K562 (cell line): ENCODE data around the gene REEP3. TPM values are rescaled to one million over a fixed set of nuclear protein-coding genes. Genes with fewer than 3 reads are reported as not detected.

ENCODE experiments used
- ATAC-seq: fragments of 200-7000 bp; cut with Tn5 transposase; 3 replicates; pipeline ENCODE4 v1.9.1; 2020; ENCODE audit warnings: moderate library complexity
- BruUV-seq: library from RNA; stranded (reverse); fragments of 400-500 nt; replicated peaks from 2 replicates; lab custom pipeline; 2021; lab: Mats Ljungman, UMichigan
- CTCF ChIA-PET: fragments of 300-600 bp; formaldehyde crosslinking; extraction: SDS; loops from one replicate; lab custom pipeline; 2021; ENCODE audit warnings: low intra/inter-chr PET ratio; lab: Yijun Ruan, JAX
- POLR2A ChIA-PET: fragments of 300-600, 350-650 bp; sonication (Branson Sonifier 250); formaldehyde crosslinking; extraction: SDS; loops from one replicate; lab custom pipeline; 2021; ENCODE audit warnings: antibody characterized with exemption, inconsistent platforms; lab: Yijun Ruan, JAX
- DNase-seq, 4 experiments: peaks; one replicate each; pipeline versions ENCODE4 v3.0.0 to v3.0.0-alpha.2; 2011 to 2018; ENCODE audit warnings: low spot score in 3 of 4, mixed read lengths in 3 of 4; ENCODE audit errors: extremely low read depth in 1 of 4
- FAIRE-seq: peaks from 2 replicates; lab custom pipeline; 2011; peaks lifted over from hg19 to GRCh38; lab: Jason Lieb, UNC
- H2AFZ ChIP-seq: 2 replicates; pipeline ENCODE4 v1.6.0; 2011; ENCODE audit warnings: low read depth, low read length, control low read depth, inconsistent platforms
- H3K27ac ChIP-seq: fragments of 200-600 bp; 3 replicates; pipeline ENCODE4 v1.8.0; 2011; ENCODE audit warnings: low read depth, mild to moderate bottlenecking, control low read depth, inconsistent platforms, low read length, moderate library complexity, mixed read lengths; ENCODE audit errors: extremely low read depth
- H3K27me3 ChIP-seq, 2 experiments: fragments of 300-600 bp in 1 of 2; 2 replicates in 1 of 2; 3 replicates in 1 of 2; pipeline versions ENCODE4 v1.6.0 to v1.8.0; 2011; ENCODE audit warnings: inconsistent platforms in 2 of 2, low read length in 2 of 2, mild to moderate bottlenecking in 1 of 2, mixed read lengths in 1 of 2, moderate library complexity in 1 of 2; ENCODE audit not compliant: control insufficient read depth in 2 of 2, insufficient read depth in 2 of 2
- H3K36me3 ChIP-seq: fragments of 300-600 bp; 3 replicates; pipeline ENCODE4 v1.8.0; 2011; ENCODE audit warnings: mild to moderate bottlenecking, low read length, inconsistent platforms; ENCODE audit not compliant: control insufficient read depth, insufficient read depth
- H3K4me1 ChIP-seq, 2 experiments: fragments of 200-600 bp in 1 of 2; replicated peaks in 1 of 2; 2 replicates in 1 of 2; 3 replicates in 1 of 2; pipeline versions ENCODE4 v1.5.1 to v1.8.0; 2011; ENCODE audit warnings: inconsistent platforms in 2 of 2, low read length in 2 of 2, mild to moderate bottlenecking in 1 of 2, mixed read lengths in 1 of 2, moderate library complexity in 1 of 2; ENCODE audit not compliant: control insufficient read depth in 2 of 2, insufficient read depth in 2 of 2
- H3K4me2 ChIP-seq: 2 replicates; pipeline ENCODE4 v1.6.1; 2011; ENCODE audit warnings: low read length, control low read depth, inconsistent platforms, mixed read lengths; ENCODE audit not compliant: insufficient read depth
- H3K4me3 ChIP-seq: fragments of 200-600 bp; sonication (generic), shearing (Covaris generic); 2 replicates; pipeline ENCODE4 v1.5.1; 2016; ENCODE audit warnings: control low read depth, inconsistent platforms
- H3K79me2 ChIP-seq: fragments of 200-600 bp; 3 replicates; pipeline ENCODE4 v1.8.0; 2011; ENCODE audit warnings: low read length, inconsistent platforms; ENCODE audit not compliant: control insufficient read depth, insufficient read depth
- H3K9ac ChIP-seq, 2 experiments: 2 replicates each; pipeline versions ENCODE4 v1.6.0 to v1.6.1; 2011; ENCODE audit warnings: low read depth in 2 of 2, low read length in 2 of 2, control low read depth in 1 of 2, inconsistent platforms in 1 of 2, mild to moderate bottlenecking in 1 of 2, mixed read lengths in 1 of 2; ENCODE audit not compliant: insufficient read depth in 1 of 2
- H3K9me1 ChIP-seq: one replicate; pipeline ENCODE4 v1.6.0; 2011; ENCODE audit warnings: inconsistent platforms, mild to moderate bottlenecking, low read length, moderate library complexity; ENCODE audit not compliant: control insufficient read depth, insufficient read depth
- H3K9me3 ChIP-seq: replicated peaks from 2 replicates; pipeline ENCODE4 v1.5.1; 2011; ENCODE audit warnings: low read depth, low read length, inconsistent platforms; ENCODE audit not compliant: control insufficient read depth, insufficient read depth
- H4K20me1 ChIP-seq: replicated peaks from 2 replicates; pipeline ENCODE4 v1.6.1; 2011; ENCODE audit warnings: low read length, inconsistent platforms, mixed read lengths; ENCODE audit not compliant: control insufficient read depth, insufficient read depth
- ASH1L ChIP-seq: fragments of 450-650 bp; IDR thresholded peaks from 2 replicates; pipeline ENCODE4 v1.6.1; 2018; ENCODE audit warnings: borderline replicate concordance, mild to moderate bottlenecking, low read depth; ENCODE audit not compliant: partially characterized antibody
- CEBPB ChIP-seq: fragments of 450-650 bp; IDR thresholded peaks from 2 replicates; pipeline ENCODE4 v1.6.1; 2016; ENCODE audit warnings: missing genetic modification characterization, missing compliant biosample characterization
- CREB1 ChIP-seq, 2 experiments: sonication (generic) in 1 of 2; formaldehyde crosslinking in 1 of 2; IDR thresholded peaks; 2 replicates each; pipeline versions ENCODE4 v1.6.1 to v1.8.0; 2012 to 2022; ENCODE audit warnings: inconsistent platforms in 1 of 2, mild to moderate bottlenecking in 1 of 2, missing genetic modification reagents in 1 of 2, moderate library complexity in 1 of 2
- CREBBP ChIP-seq: IDR thresholded peaks from one replicate; pipeline ENCODE4 v1.6.1; 2012; ENCODE audit warnings: low read depth, mild to moderate bottlenecking, control low read depth, inconsistent platforms, low read length
- GATA2 ChIP-seq: sonication (generic); formaldehyde crosslinking; IDR thresholded peaks from 2 replicates; pipeline ENCODE4 v1.4.0; 2020; ENCODE audit warnings: mild to moderate bottlenecking, missing genetic modification reagents
- OTX1 ChIP-seq: fragments of 450-650 bp; formaldehyde crosslinking; IDR thresholded peaks from 2 replicates; pipeline ENCODE4 v1.4.0; 2022; ENCODE audit warnings: mild to moderate bottlenecking
- STAG1 ChIP-seq: sonication (generic); formaldehyde crosslinking; IDR thresholded peaks from 2 replicates; pipeline ENCODE4 v1.5.0; 2020; ENCODE audit warnings: missing genetic modification reagents, borderline replicate concordance
- ZNF212 ChIP-seq: fragments of 450-650 bp; formaldehyde crosslinking; IDR thresholded peaks from 2 replicates; pipeline ENCODE4 v1.4.0; 2020; ENCODE audit warnings: mild to moderate bottlenecking
- WGBS: fragments of 100-300 bp; shearing (Covaris generic); methylation state at CpG from one replicate; pipeline ENCODE4 v1.1.6; 2016; ENCODE audit warnings: low coverage, mixed read lengths; ENCODE audit not compliant: insufficient coverage; ENCODE audit errors: missing lambda C conversion rate; 5-methylcytosine and 5-hydroxymethylcytosine counted together
- in situ Hi-C: fragments of 300-500 bp; cut with MboI; formaldehyde crosslinking; loops from 4 replicates; pipeline ENCODE4 v1.15.0; 2018; ENCODE audit warnings: inconsistent platforms, mixed read lengths
- intact Hi-C: fragments of 100-400 bp; cut with micrococcal nuclease; formaldehyde crosslinking; loops from 2 replicates; pipeline ENCODE4 v1.14.2; 2022
- polyA plus RNA-seq, 8 experiments: library from polyadenylated mRNA; depleted of rRNA in 4 of 8; stranded (reverse) in 5 of 8; unstranded in 3 of 8; fragments of >200 nt; fragmentation: Nextera tagmentation in 2 of 8; fragmentation: Illumina TruSeq in 1 of 8; extraction: Ambion mirVana in 2 of 8; extraction: Trizol in 1 of 8; gene quantifications; 2 replicates each; pipeline versions ENCODE4 v1.2.1 to v1.2.3, GENCODE V29; 2011 to 2014; ENCODE audit warnings: inconsistent platforms in 1 of 8, missing spikeins in 1 of 8
- total RNA-seq, 7 experiments: library from RNA; depleted of rRNA in 6 of 7; stranded (reverse); fragments of >200 nt in 6 of 7; fragmentation: Illumina TruSeq in 2 of 7; extraction: Trizol in 2 of 7; gene quantifications; 2 replicates each; pipeline versions ENCODE4 v1.2.1 to v1.2.3, GENCODE V29; 2011 to 2021; ENCODE audit warnings: low replicate concordance in 1 of 7
- TF ChIP-seq, protein P1 (sequence below): fragments of 200-800 bp; sonication (Bioruptor generic); IDR thresholded peaks from 2 replicates; pipeline ENCODE4 v1.6.1; 2017; ENCODE audit warnings: missing genetic modification characterization, missing compliant biosample characterization

The REEP3 gene
- total and polyA plus RNA-seq, 9 of the 15 experiments (the other 6 are each of a cell fraction or from before 2014, with no cell fraction given) = 3.4 to 13.4 (median 9.2) TPM

DNA sequence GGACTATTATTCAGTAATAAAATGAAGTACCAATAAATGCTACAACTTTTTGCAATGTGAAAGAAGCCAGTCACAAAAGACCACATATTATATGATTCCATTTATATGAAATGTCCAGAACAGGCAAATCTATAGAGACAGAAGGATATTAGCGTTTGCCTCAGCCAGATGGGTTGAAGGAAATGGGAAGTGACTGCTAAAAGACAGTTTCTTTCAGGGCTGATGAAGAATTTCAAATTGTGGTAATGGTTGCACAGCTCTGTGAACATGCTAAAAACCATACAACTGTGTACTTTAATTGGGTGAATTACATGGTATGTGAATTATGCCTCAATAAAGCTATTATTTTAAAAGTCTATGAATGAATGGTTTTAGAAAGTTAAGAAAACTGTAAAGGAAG, 23.9 kb upstream of the REEP3 start:
- no TSS peak for BruUV-seq
- Histone ChIP-seq H3K79me2 (peaks cover 58% of the 10 kb centered on the region), H3K4me3 (no peak overlapping the region), H3K9ac (no peak overlapping the region), H2AFZ (no peak overlapping the region), H3K9me1 (no peaks in the 10 kb centered on the region), H3K36me3 (0 out of 3 replicates have a peak, but pooled peaks cover 10% of the 10 kb centered on the region), H3K27me3 (no peaks in the 10 kb centered on the region), H3K4me1 (no peaks in the 10 kb centered on the region), H3K9me3 (no peaks in the 10 kb centered on the region), H4K20me1 (no peaks in the 10 kb centered on the region), H3K4me2 (no peak overlapping the region), H3K27ac (no peak overlapping the region)
- ATAC-seq (no peak), DNase-seq (no peak), FAIRE-seq (no peak)
- WGBS = 52% methylated on average over 1 of the region's 1 CpG
- in situ Hi-C loops (no loop called here), intact Hi-C loops (no loop called here)
- ChIA-PET CTCF (no interaction called here), POLR2A (no interaction called here)
- no peak for TF ChIP-seq ASH1L
- TF ChIP-seq CEBPB = no peak
- TF ChIP-seq OTX1 (CRISPR knock-in tag) = no peak
- TF ChIP-seq, protein P1, sequence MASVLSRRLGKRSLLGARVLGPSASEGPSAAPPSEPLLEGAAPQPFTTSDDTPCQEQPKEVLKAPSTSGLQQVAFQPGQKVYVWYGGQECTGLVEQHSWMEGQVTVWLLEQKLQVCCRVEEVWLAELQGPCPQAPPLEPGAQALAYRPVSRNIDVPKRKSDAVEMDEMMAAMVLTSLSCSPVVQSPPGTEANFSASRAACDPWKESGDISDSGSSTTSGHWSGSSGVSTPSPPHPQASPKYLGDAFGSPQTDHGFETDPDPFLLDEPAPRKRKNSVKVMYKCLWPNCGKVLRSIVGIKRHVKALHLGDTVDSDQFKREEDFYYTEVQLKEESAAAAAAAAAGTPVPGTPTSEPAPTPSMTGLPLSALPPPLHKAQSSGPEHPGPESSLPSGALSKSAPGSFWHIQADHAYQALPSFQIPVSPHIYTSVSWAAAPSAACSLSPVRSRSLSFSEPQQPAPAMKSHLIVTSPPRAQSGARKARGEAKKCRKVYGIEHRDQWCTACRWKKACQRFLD (CRISPR knock-in tag) = no peak
- TF ChIP-seq ZNF212 = no peak
- no peak for TF ChIP-seq CREB1 (IDR thresholded peaks at IDR 0.05)
- TF ChIP-seq CREB1 (CRISPR knock-in tag; IDR thresholded peaks at IDR 0.05) = no peak
- TF ChIP-seq CREBBP = no peak
- no peak for TF ChIP-seq GATA2
- TF ChIP-seq STAG1 = no peak
